ENCODE measurements around the gene WDR27.

DNA sequence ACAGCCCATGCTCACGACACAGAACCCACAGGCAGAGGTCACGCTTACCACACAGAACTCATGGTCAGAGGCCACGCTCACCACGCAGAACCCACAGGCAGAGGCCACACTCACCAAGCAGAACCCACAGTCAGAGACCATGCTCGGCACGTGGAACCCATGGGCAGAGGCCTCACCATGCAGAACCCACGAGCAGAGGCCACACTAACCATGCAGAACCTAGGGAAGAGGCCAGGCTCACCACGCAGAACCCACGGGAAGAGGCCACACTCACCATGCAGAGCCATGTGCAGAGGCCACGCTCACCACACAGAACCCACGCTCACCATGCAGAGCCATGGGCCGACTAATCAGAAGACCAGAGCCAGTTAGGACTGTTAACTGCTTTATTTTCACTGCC, 245.0 kb downstream of the WDR27 start:
- TF ChIP-seq RARB (CRISPR knock-in tag; IDR thresholded peaks at IDR 0.05) (no peak), ESRRG (CRISPR knock-in tag; IDR thresholded peaks at IDR 0.05) (no peak)
